SK-N-MC (cell line): Measurements from ENCODE around the gene ORC1.

Source experiments
- DNase-seq: peaks from one replicate; pipeline ENCODE4 v3.0.0-alpha.2; 2011; ENCODE audit warnings: low read depth, low spot score
- H3K27ac ChIP-seq: fragments of 200-600 bp; sonication (generic); 2 replicates; pipeline ENCODE4 v1.5.1; 2016; ENCODE audit warnings: mixed run types
- H3K36me3 ChIP-seq: fragments of 200-600 bp; sonication (generic); 2 replicates; pipeline ENCODE4 v1.6.1; 2017; ENCODE audit warnings: antibody characterized with exemption, low read length, mixed read lengths; ENCODE audit not compliant: insufficient read depth
- H3K4me3 ChIP-seq: fragments of 200-600 bp; sonication (generic); 2 replicates; pipeline ENCODE4 v1.5.1; 2016
- H3K9ac ChIP-seq: fragments of 200-600 bp; sonication (generic); 2 replicates; pipeline ENCODE4 v1.8.0; 2017; ENCODE audit warnings: mixed run types, mixed read lengths; ENCODE audit not compliant: insufficient read length
- H3K9me3 ChIP-seq: fragments of 200-600 bp; sonication (generic); 2 replicates; pipeline ENCODE4 v1.6.1; 2017; ENCODE audit warnings: low read depth, mild to moderate bottlenecking, antibody characterized with exemption, low read length, moderate library complexity, mixed read lengths
- EZH2 ChIP-seq: fragments of 200-600 bp; sonication (generic); IDR thresholded peaks from one replicate; pipeline ENCODE4 v1.6.1; 2017; ENCODE audit warnings: antibody characterized with exemption
- FOXP2 ChIP-seq: optimal IDR thresholded peaks from 2 replicates; pipeline ENCODE3; 2011; ENCODE audit warnings: mild to moderate bottlenecking, moderate library complexity; ENCODE audit not compliant: insufficient read depth; ENCODE audit errors: extremely low read length, control extremely low read depth
- POLR2AphosphoS5 ChIP-seq: IDR thresholded peaks from 2 replicates; pipeline ENCODE4 v1.6.1; 2012; ENCODE audit warnings: mild to moderate bottlenecking, low read depth, low read length, borderline replicate concordance

Gene ORC1

GRCh38 chr1:52404116-52404974 lies at the start of gene ORC1, which contains the start of gene PRPF38A:
ORC1 (minus strand) TSS chr1:52404423; CDS start chr1:52402223, 2,200 bp downstream.
PRPF38A (plus strand) TSS chr1:52404602; CDS start chr1:52404750, 148 bp downstream.
- Histone ChIP-seq H3K9ac (peak within 1 kb of the TSS; percentile 95), H3K4me3 (peak within 1 kb of the TSS; percentile 90), H3K9me3 (no peaks in the 10 kb centered on the region), H3K27ac (peak within 1 kb of the TSS; percentile 77), H3K36me3 (peaks cover 52% of the 10 kb centered on the region)
- TF ChIP-seq POLR2AphosphoS5, result peak; percentile 94
- no peak for TF ChIP-seq EZH2
- peak; percentile 94 for TF ChIP-seq FOXP2
- DNase-seq, result peak; percentile 85

- no peaks in the 10 kb centered on the region for H3K9me3 ChIP-seq
- no peak overlapping the region for H3K27ac ChIP-seq
- H3K36me3 ChIP-seq, result peaks cover 37% of the 10 kb centered on the region
- no peak for DNase-seq
- no peak for TF ChIP-seq FOXP2
- no peak overlapping the region for H3K9ac ChIP-seq
- no peak overlapping the region for H3K4me3 ChIP-seq
Observed at GRCh38 chr1:52444463-52444862, 40.2 kb upstream of the ORC1 start.

DNA sequence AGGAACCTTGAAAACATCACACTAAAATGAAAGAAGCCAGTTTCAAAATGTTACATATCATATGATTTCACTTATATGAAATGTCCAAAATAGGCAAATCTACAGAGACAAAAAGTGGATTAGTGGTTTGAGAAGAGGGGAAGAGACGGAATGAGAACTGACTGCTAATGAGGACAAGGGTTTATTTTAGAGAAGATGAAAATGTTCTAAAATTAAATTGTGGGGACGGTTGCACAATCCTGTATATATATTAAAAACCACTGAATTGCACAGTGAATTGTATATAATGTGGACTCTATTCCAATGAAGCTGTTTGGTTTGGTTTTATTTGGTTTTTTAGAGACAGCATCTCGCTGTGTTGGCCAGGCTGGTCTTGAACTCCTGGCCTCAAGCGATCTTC lies 35.8 kb upstream of the ORC1 start:
- Histone ChIP-seq H3K9me3 (no peaks in the 10 kb centered on the region), H3K36me3 (peaks cover 32% of the 10 kb centered on the region), H3K4me3 (no peak overlapping the region), H3K9ac (no peak overlapping the region), H3K27ac (no peak overlapping the region)
- DNase-seq, result no peak
- TF ChIP-seq EZH2, result no peak
- no peak for TF ChIP-seq POLR2AphosphoS5
- TF ChIP-seq FOXP2, result no peak

DNA sequence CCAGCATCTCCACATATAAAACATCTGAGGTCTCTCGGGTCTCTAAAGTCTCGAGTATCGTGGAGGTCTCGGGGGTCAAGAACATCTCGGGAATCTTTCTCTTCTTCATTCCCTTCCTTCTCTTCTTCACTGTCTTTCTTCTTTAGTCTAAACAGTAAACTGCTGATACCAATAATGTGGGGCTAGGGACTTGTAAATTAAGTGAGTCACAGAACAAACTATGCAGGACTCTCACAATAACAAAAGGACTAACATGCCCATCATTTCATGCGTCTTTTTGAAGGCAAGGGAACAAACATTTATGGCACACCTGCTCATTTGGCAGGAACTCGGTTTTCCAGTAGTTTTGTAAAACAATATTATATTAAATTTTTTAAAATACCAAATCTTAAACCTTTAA lies 32.6 kb upstream of the ORC1 start:
- TF ChIP-seq POLR2AphosphoS5, result no peak
- no peak for TF ChIP-seq EZH2
- TF ChIP-seq FOXP2, result no peak
- no peak for DNase-seq
- no peak overlapping the region for H3K27ac ChIP-seq
- no peak overlapping the region for H3K4me3 ChIP-seq
- no peak overlapping the region for H3K9ac ChIP-seq
- H3K36me3 ChIP-seq, result peaks cover 30% of the 10 kb centered on the region
- H3K9me3 ChIP-seq, result no peaks in the 10 kb centered on the region

DNA sequence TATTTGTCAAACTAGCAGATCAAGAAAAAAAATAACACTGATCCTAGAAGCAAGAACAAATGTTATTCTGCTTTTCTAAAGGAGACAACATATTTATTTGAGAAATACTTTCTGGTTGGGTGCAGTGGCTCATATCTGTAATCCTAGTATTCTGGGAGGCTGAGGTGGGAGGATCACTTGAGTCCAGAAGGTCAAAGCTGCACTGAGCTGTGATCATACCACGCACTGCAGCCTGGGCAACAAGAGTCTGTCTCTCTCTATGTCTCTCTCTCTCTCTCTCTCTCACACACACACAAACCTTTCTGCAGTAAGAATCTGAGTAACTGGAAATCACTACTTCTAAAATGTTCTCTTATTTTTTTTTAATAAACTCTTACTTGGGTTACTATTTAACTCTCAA lies 31.4 kb upstream of the ORC1 start:
- H3K27ac ChIP-seq, result no peak overlapping the region
- H3K36me3 ChIP-seq, result peaks cover 36% of the 10 kb centered on the region
- no peak for TF ChIP-seq POLR2AphosphoS5
- TF ChIP-seq EZH2, result no peak
- TF ChIP-seq FOXP2, result no peak
- DNase-seq, result no peak
- H3K4me3 ChIP-seq, result no peak overlapping the region
- no peak overlapping the region for H3K9ac ChIP-seq
- no peaks in the 10 kb centered on the region for H3K9me3 ChIP-seq

GRCh38 chr1:52435211-52435610 lies 31.0 kb upstream of the ORC1 start:
- H3K27ac ChIP-seq, result no peak overlapping the region
- H3K9me3 ChIP-seq, result no peaks in the 10 kb centered on the region
- H3K9ac ChIP-seq, result no peak overlapping the region
- DNase-seq, result no peak
- no peak overlapping the region for H3K4me3 ChIP-seq
- peaks cover 41% of the 10 kb centered on the region for H3K36me3 ChIP-seq
- TF ChIP-seq EZH2 (no peak), POLR2AphosphoS5 (no peak), FOXP2 (no peak)

DNA sequence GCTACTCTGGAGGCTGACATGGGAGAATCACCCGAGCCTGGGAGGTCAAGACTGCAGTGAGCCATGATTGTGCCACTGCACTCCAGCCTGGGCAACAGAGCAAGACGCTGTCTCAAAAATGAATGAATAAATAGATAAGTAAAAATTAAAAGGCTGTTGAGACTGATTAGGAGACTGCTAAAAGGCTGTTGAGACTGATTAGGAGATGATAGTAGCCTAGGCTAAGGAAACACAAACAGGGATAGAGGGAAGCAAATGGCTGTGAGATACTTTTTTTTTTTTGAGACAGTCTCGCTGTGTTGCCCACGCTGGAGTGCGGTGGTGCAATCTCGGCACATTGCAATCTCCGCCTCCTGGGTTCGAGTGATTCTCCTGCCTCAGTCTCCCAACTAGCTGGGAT lies 28.6 kb upstream of the ORC1 start:
- Histone ChIP-seq H3K36me3 (peaks cover 43% of the 10 kb centered on the region), H3K4me3 (no peak overlapping the region), H3K9me3 (no peaks in the 10 kb centered on the region), H3K9ac (no peak overlapping the region), H3K27ac (no peak overlapping the region)
- no peak for TF ChIP-seq POLR2AphosphoS5
- no peak for TF ChIP-seq EZH2
- no peak for TF ChIP-seq FOXP2
- DNase-seq, result no peak

DNA sequence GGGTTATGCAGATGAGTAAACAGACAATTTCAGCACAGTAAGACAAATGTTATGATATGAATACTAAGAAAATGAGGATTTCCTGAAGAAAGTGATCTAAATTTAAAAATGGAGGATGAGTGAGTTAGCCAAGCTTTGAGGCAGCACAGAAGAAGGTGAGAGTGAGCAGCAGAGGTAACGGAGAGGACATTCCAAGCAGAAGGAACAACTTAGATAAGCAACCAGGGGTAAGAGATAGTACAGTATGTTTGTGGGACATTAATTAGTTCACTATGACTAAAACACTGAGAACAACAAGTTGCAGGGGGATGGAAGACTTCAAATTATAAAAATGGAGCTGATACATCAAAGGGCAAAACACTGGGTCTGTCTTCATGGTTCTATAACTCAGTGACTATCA lies 22.9 kb upstream of the ORC1 start:
- H3K27ac ChIP-seq, result no peak overlapping the region
- no peaks in the 10 kb centered on the region for H3K9me3 ChIP-seq
- H3K9ac ChIP-seq, result no peak overlapping the region
- TF ChIP-seq FOXP2, result no peak
- no peak for TF ChIP-seq EZH2
- no peak for TF ChIP-seq POLR2AphosphoS5
- H3K4me3 ChIP-seq, result no peak overlapping the region
- H3K36me3 ChIP-seq, result peaks cover 51% of the 10 kb centered on the region
- no peak for DNase-seq

DNA sequence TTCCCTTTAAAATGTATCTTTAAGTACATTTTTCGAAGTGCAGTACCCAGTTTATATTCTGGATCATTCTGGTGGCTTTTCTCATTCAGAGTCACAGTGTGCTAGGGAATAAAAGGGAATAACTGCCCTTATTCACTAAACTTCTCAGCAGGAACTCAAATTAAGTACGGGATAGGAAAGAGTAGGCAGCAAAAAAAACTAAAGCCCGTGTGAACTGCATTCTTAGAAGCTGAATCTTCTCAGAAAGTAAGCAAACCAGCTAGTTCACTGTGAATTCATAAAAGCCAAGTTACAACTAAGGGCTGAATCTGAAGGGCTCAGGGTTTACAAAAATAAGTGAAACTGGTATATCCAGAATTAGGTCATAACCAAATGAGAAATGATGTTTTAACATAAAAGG lies 22.1 kb upstream of the ORC1 start:
- Histone ChIP-seq H3K4me3 (no peak overlapping the region), H3K36me3 (peaks cover 52% of the 10 kb centered on the region), H3K9me3 (no peaks in the 10 kb centered on the region), H3K27ac (0 out of 2 replicates have a peak overlapping the region, but pooled peaks have one; percentile 10), H3K9ac (no peak overlapping the region)
- TF ChIP-seq POLR2AphosphoS5 (no peak), FOXP2 (no peak), EZH2 (no peak)
- no peak for DNase-seq
